HL-60 (cell line): ENCODE results near the gene FAM9A.

Experiments used
- GABPA ChIP-seq: IDR thresholded peaks from 2 replicates; pipeline ENCODE4 v1.6.1; 2012; ENCODE audit warnings: low read depth
- POLR2AphosphoS5 ChIP-seq: IDR thresholded peaks from 2 replicates; pipeline ENCODE4 v1.6.1; 2012; ENCODE audit warnings: low read depth
- TF ChIP-seq, protein P1 (sequence below): IDR thresholded peaks from one replicate; pipeline ENCODE4 v1.5.1; 2011; ENCODE audit warnings: low read length, control low read depth, inconsistent platforms; ENCODE audit not compliant: insufficient read depth
- TF ChIP-seq, protein P2 (sequence below): IDR thresholded peaks from 2 replicates; pipeline ENCODE4 v1.6.1; 2012; ENCODE audit warnings: low read depth; ENCODE audit not compliant: insufficient replicate concordance

DNA sequence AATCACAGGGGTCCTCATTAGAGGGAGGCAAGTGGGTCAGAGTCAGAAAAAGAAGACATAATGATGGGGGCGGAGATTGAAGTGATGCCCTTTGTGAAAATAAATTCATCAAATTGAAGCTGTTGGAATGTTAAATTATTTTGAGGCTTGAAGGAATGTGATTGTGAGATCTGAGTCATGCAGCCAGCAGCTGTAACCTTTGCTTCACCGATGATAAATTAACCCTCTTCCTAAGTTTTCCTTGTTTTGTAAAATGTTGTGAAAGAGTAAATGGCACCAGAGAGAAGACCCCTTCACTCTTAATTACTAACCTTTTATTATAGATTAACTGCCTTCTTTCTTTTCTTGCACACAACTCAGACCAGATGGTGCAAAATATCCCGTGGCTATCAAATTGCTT, 47.7 kb upstream of the FAM9A start:
- TF ChIP-seq, protein P1, sequence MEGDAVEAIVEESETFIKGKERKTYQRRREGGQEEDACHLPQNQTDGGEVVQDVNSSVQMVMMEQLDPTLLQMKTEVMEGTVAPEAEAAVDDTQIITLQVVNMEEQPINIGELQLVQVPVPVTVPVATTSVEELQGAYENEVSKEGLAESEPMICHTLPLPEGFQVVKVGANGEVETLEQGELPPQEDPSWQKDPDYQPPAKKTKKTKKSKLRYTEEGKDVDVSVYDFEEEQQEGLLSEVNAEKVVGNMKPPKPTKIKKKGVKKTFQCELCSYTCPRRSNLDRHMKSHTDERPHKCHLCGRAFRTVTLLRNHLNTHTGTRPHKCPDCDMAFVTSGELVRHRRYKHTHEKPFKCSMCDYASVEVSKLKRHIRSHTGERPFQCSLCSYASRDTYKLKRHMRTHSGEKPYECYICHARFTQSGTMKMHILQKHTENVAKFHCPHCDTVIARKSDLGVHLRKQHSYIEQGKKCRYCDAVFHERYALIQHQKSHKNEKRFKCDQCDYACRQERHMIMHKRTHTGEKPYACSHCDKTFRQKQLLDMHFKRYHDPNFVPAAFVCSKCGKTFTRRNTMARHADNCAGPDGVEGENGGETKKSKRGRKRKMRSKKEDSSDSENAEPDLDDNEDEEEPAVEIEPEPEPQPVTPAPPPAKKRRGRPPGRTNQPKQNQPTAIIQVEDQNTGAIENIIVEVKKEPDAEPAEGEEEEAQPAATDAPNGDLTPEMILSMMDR, result no peak
- TF ChIP-seq POLR2AphosphoS5 (no peak), GABPA (no peak)
- TF ChIP-seq, protein P2, sequence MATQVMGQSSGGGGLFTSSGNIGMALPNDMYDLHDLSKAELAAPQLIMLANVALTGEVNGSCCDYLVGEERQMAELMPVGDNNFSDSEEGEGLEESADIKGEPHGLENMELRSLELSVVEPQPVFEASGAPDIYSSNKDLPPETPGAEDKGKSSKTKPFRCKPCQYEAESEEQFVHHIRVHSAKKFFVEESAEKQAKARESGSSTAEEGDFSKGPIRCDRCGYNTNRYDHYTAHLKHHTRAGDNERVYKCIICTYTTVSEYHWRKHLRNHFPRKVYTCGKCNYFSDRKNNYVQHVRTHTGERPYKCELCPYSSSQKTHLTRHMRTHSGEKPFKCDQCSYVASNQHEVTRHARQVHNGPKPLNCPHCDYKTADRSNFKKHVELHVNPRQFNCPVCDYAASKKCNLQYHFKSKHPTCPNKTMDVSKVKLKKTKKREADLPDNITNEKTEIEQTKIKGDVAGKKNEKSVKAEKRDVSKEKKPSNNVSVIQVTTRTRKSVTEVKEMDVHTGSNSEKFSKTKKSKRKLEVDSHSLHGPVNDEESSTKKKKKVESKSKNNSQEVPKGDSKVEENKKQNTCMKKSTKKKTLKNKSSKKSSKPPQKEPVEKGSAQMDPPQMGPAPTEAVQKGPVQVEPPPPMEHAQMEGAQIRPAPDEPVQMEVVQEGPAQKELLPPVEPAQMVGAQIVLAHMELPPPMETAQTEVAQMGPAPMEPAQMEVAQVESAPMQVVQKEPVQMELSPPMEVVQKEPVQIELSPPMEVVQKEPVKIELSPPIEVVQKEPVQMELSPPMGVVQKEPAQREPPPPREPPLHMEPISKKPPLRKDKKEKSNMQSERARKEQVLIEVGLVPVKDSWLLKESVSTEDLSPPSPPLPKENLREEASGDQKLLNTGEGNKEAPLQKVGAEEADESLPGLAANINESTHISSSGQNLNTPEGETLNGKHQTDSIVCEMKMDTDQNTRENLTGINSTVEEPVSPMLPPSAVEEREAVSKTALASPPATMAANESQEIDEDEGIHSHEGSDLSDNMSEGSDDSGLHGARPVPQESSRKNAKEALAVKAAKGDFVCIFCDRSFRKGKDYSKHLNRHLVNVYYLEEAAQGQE, result no peak
